GM18867 (cell line): Measurements from ENCODE around the gene KLC3.

Experiments
- ATAC-seq: cut with Tn5 transposase; IDR thresholded peaks from one replicate; pipeline ENCODE4 v1.9.1; 2021; ENCODE audit warnings: mild to moderate bottlenecking, moderate library complexity; ENCODE audit not compliant: unreplicated experiment

The KLC3 gene

GRCh38 chr19:45370410-45371204 is 30.1 kb downstream of the KLC3 start, which contains the start of gene ERCC2:
TSS of gene ERCC2 (minus strand) at chr19:45370573. CDS start at chr19:45370540, 33 bp downstream.
- peak; percentile 96 for ATAC-seq

- ATAC-seq: no peak
Measured at GRCh38 chr19:45376045-45376724, 35.6 kb downstream of the KLC3 start.

- ATAC-seq: no peak
Measured at GRCh38 chr19:45380107-45380506, 39.6 kb downstream of the KLC3 start.

GRCh38 chr19:45382426-45382825 is 41.9 kb downstream of the KLC3 start:
- ATAC-seq: no peak

GRCh38 chr19:45385392-45386221 is 45.1 kb downstream of the KLC3 start:
- no peak for ATAC-seq

GRCh38 chr19:45391346-45391745 is 50.8 kb downstream of the KLC3 start:
- no peak for ATAC-seq

- no peak for ATAC-seq
Measured at GRCh38 chr19:45391871-45392665, 51.5 kb downstream of the KLC3 start.

GRCh38 chr19:45395821-45396617 is 55.5 kb downstream of the KLC3 start:
- no peak for ATAC-seq

- no peak for ATAC-seq
Measured at GRCh38 chr19:45400192-45400591, 59.6 kb downstream of the KLC3 start.
